ENCODE results near the gene ANKMY1.

ANKMY1 gene

GRCh38 chr2:240468303-240469238, 89.2 kb downstream of the ANKMY1 start:
- no peak for DNase-seq

GRCh38 chr2:240467659-240468302, 90.0 kb downstream of the ANKMY1 start:
- no peak for DNase-seq

GRCh38 chr2:240467149-240467642, 90.6 kb downstream of the ANKMY1 start:
- DNase-seq: no peak

GRCh38 chr2:240466579-240467148, 91.1 kb downstream of the ANKMY1 start:
- DNase-seq: no peak

DNA sequence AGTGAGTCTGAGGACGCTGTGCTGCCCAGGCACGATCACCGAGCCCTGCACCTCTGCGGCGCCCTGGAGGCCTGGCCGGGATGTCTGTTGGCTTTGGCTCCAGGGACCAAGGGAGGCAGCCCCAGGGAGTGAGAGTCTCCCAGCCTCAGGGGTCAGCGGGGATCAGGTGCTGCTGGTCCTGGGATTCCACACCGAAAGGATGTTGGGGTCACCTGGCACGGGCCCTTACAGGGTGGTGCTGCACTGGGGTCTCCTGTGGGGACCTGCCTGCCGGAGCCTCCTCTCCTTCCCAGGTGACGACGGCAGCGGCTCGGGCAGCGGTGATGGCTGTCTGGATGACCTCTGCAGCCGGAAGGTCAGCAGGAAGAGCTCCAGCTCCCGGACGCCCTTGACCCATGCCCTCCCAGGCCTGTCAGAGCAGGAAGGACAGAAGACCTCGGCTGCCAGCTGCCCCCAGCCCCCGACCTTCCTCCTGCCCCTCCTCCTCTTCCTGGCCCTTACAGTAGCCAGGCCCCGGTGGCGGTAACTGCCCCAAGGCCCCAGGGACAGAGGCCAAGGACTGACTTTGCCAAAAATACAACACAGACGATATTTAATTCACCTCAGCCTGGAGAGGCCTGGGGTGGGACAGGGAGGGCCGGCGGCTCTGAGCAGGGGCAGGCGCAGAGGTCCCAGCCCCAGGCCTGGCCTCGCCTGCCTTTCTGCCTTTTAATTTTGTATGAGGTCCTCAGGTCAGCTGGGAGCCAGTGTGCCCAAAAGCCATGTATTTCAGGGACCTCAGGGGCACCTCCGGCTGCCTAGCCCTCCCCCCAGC, 91.8 kb downstream of the ANKMY1 start:
- no peak for DNase-seq

DNA sequence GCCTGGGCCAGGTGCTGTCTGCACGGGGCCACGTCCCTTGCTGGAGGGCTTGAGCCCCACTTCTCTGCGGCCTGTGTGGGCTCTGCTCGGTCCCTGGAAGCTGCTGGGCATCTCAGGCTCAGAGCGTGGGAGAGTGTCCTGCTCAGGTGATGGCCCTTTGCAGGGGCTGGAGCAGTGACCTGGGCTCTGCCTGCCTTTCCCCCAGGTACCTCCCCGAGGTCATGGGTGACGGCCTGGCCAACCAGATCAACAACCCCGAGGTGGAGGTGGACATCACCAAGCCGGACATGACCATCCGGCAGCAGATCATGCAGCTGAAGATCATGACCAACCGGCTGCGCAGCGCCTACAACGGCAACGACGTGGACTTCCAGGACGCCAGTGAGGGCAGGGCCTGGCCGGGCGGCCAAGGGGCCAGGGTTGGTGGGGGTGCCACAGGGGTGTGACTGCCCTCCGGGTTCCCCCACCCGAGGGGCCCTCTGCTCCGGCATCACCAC, 92.5 kb downstream of the ANKMY1 start:
- no peak for DNase-seq

DNA sequence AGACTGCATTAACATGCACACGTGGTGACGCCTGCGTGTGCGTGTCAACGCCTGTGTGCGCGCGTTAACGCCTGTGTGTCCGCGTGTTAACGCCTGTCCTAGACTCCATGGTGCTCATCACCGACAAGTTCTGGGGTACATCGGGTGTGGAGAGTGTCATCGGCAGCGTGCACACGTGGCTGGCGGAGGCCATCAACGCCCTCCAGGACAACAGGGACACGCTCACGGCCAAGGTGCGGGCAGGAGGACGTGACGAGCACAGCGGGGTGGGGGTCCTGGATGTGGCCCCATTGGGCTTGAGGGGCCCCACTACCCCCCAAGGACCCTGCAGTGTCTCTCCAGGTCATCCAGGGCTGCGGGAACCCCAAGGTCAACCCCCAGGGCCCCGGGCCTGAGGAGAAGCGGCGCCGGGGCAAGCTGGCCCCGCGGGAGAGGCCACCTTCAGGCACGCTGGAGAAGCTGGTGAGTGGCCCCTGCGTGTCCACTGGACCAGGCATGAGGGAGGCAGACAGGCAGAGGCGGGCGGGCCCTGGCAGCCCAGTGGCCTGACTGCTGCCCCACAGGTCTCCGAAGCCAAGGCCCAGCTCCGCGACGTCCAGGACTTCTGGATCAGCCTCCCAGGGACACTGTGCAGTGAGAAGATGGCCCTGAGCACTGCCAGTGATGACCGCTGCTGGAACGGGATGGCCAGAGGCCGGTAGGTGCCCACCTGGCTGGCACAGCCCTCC, 93.1 kb downstream of the ANKMY1 start:
- DNase-seq: no peak

DNA sequence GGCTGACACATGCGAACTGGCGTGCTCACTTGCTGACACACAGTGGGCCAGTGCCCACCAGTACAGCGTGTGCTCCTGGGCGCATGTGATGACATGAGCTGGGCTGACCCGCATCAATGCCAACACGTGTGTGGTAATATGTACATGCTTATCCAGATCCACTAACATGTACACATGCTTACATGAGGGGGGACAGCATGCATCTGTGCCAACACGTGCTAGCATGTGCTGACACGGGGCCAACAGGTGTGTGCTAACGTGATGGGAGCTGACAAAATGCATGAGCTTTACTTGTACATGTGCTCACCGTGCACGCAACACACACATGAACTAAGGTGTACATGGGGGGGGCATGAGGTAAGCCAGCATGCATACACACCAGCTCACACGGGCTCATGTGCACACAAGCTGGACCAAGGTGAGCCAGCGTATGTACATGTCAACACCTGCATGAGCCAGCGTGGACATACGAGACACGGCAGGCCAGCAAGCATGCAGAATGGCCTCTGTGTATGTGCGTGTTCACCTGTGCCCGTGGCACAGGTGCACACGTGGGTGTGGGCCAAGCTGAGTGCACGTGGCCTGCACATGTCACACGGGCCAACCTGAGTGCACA, 93.8 kb downstream of the ANKMY1 start:
- DNase-seq: no peak

GRCh38 chr2:240463274-240463865, 94.4 kb downstream of the ANKMY1 start:
- DNase-seq: no peak

GRCh38 chr2:240462707-240463273, 95.0 kb downstream of the ANKMY1 start:
- DNase-seq: no peak

DNA sequence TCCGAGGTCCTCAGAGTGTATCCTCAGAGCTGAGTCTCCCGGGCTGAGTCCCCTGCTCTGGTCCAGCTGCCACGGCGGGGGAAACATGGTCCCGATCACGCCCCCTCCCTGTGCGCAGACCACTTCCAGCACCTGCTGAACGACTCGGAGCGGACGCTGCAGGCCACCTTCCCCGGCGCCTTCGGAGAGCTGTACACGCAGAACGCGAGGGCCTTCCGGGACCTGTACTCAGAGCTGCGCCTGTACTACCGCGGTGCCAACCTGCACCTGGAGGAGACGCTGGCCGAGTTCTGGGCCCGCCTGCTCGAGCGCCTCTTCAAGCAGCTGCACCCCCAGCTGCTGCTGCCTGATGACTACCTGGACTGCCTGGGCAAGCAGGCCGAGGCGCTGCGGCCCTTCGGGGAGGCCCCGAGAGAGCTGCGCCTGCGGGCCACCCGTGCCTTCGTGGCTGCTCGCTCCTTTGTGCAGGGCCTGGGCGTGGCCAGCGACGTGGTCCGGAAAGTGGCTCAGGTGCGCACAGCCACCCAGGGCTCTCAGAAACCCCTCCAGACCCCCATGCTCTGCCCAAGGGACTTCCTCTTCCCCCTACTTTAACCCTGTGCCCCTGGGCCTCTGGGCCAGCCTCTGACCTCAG, 95.6 kb downstream of the ANKMY1 start:
- DNase-seq: no peak

DNA sequence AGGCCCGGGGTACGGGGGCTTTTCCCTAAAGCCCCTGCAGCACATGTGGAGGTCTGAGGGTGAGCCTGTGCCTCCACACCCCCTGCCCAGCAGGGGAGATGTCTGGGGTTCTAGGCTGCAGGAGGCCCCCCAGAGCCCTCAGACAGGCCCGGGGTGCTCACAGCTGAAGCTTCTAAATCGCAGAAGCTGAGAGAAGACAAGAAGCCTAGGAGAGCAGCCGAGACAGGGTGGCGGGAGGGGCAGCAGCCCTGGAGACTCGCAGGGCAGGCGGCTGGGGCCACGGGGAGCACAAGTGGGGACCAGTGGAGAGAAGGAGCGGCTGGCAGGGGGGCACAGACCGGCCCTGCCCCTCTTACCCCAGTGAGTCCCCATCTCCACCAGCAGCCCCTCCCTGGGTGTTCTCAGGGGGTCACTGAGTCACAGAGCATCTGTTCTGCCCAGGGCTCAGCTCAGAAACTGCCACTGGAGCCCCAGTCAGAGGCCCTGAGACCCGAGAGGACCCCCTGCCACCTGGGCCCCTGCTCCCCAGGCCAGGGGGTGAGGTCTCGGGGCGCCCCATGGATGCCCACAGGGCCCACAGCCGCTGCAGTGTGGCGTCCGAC, 96.2 kb downstream of the ANKMY1 start:
- DNase-seq: no peak

- DNase-seq: no peak
Observed at GRCh38 chr2:240460781-240461431, 96.9 kb downstream of the ANKMY1 start.

DNA sequence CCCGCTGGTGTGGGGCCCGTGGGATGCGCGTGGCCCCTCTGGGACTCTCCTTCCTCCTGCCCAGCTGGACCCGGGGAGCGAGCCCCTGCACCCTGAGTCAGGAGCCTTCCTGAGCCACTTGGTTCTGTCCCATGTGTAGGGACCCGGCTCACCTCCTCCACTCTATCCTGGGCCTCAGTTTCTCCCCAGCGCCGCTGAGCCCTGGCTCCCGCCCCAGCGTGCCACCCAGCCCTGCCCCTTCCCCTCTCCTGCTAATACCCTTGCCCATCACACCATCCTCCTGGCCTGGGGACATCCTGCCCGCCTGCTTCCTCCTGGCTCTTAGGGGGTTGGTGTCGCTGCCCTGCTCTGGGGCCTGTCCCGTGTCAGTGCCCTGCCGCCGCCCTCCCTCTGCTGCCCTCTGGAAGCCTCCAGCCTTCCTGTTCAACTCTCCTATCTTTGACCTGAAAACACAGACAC, 97.5 kb downstream of the ANKMY1 start:
- no peak for DNase-seq

GRCh38 chr2:240459401-240460252, 98.2 kb downstream of the ANKMY1 start:
- no peak for DNase-seq

DNA sequence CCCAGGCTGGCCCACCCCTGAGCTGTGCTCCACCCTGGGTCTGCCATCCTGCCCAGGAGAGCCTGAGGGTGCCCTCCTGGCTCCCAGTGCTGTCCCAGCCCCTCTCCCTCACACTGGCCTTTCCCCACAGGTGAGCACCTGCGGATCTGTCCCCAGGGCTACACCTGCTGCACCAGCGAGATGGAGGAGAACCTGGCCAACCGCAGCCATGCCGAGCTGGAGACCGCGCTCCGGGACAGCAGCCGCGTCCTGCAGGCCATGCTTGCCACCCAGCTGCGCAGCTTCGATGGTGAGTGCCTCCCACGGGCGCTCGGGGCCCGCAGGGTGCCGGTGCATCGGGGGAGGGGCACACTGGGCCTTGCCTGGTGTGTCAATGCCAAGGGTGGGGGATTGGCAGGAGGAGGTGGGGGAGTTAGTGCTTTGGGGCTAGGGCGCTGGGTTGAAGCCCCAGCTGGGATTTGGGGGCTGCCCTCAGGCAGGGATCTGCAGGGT, 98.8 kb downstream of the ANKMY1 start:
- no peak for DNase-seq

DNA sequence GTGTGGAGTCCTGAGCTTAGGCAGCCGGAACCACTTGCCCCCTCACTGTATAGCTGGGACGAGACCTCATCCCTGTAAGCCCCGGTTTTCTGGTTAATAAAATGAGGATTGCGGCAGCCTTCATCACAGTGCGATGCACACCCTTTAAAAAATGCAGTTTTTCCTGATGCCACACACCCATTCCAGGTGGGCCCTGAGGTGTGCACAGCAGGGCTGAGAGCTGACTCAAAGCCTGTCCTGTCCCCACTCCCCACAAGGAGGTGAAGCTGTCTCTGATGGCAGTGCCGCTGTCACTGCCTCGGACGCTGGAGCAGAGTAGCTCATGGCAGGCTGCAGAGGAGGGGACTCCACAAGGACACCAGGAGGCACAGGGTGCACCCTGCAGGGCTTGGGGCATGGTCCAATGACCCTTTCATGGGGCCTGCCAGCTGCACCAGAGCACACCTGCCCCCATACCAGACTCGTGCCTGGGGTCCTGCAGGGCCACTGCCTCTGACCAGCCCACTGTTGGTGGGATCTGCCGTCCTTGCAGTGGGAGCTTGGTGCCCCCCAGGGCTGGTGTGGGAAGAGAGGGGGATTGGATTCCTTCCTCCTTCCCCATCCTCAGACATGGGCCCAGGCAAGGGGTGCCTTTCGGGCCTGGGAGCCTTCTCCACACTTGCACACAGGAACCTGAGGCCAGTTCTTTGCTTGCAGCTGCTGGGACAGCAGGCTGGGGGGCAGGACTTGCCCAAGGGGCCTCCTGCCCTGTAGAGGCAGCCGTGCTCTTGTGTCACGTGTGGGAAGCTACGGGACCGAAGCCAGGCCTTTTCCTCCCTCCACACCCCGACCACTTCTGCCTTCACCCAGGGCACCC, 99.5 kb downstream of the ANKMY1 start:
- DNase-seq: no peak
